Activated T-helper 2 cell treated with anti-CD3 and anti-CD28 coated beads, Interferon-gamma antibody, Interleukin-2, Interleukin-4, amounts not matched to agents 10 μg/mL and 5 μg/mL and 100 μg/mL, durations not matched to agents 14 hours and 24 hours and 36 hours (primary cell): ENCODE data around the gene SORCS2. TPM values are rescaled to one million over a fixed set of nuclear protein-coding genes. Genes with fewer than 3 reads are reported as not detected.
A peak's percentile ranks its signal among the peaks of the same experiment; 100 is the strongest.

Source experiments
- DNase-seq: peaks from one replicate; pipeline ENCODE4 v3.0.0; 2021; ENCODE audit warnings: low spot score
- H3K27ac Mint-ChIP-seq: one replicate; pipeline ENCODE4 v1.8.0; 2021; ENCODE audit warnings: mixed read lengths
- H3K27me3 Mint-ChIP-seq: one replicate; pipeline ENCODE4 v1.8.0; 2021; ENCODE audit warnings: low read depth, mixed read lengths
- H3K36me3 Mint-ChIP-seq: one replicate; pipeline ENCODE4 v1.8.0; 2021; ENCODE audit warnings: low read depth, mixed read lengths
- H3K4me1 Mint-ChIP-seq: one replicate; pipeline ENCODE4 v1.8.0; 2021; ENCODE audit warnings: low read depth, mixed read lengths
- H3K4me3 Mint-ChIP-seq: one replicate; pipeline ENCODE4 v1.8.0; 2021; ENCODE audit warnings: low read depth, mild to moderate bottlenecking, moderate library complexity, mixed read lengths
- H3K9me3 Mint-ChIP-seq: one replicate; pipeline ENCODE4 v1.8.0; 2021; ENCODE audit warnings: mixed read lengths
- intact Hi-C: fragments of 100-400 bp; cut with micrococcal nuclease; formaldehyde crosslinking; loops from one replicate; pipeline ENCODE4 v1.15.1; 2023
- total RNA-seq: library from RNA; stranded (reverse); gene quantifications from 2 replicates; pipeline ENCODE4 v1.2.3, GENCODE V29; 2022

The SORCS2 gene
- total RNA-seq, 1 donor from 2014 or later: 0.02 TPM

DNA sequence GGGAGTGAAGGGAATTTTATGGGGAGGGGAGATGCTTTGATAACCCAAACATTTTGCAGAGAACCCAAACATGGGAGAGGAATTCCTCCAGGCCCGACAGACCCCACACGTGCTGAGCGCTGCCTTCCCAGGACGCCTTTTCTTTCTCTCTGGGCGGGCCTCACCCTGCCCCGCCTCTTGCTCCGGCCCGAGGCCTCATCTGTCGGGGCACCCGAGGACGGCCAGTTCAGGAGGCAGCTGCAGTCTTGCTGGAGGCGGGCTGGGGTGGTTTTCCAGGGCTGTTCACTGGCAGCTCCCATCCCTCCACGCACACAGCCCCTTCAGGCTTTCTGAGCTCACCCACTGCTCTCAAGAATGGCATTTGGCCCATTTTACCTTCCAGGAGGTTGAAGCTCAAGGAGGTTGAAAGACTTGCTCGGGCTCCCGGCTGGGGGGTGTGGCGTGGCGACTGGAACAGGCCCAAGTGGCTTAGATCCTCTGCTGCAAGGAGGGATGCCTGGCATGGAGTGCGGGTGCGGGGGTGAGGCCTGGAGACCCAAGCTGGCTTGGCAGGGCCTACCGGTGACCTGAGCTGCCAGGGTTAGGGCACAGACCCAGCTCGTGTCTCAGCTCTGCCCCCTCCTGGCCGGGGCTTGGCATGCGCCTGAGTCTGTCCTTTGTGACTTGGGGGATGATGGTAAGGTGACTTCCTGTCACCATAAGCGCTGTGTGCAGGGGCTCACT lies 143.2 kb downstream of the SORCS2 start:
- no peaks in the 10 kb centered on the region for H3K36me3 Mint-ChIP-seq
- no peaks in the 10 kb centered on the region for H3K4me1 Mint-ChIP-seq
- no peaks in the 10 kb centered on the region for H3K27me3 Mint-ChIP-seq
- DNase-seq: peak; percentile 40
- no peak overlapping the region for H3K27ac Mint-ChIP-seq
- H3K9me3 Mint-ChIP-seq: no peaks in the 10 kb centered on the region
- intact Hi-C loops: loop anchor here (5.0 kb wide), 1 partner anchor 143 kb away; the partner anchor contains the start of gene SORCS2
- no peak overlapping the region for H3K4me3 Mint-ChIP-seq

GRCh38 chr4:7336067-7336569 lies 143.8 kb downstream of the SORCS2 start:
- H3K9me3 Mint-ChIP-seq: no peaks in the 10 kb centered on the region
- DNase-seq: no peak
- intact Hi-C loops: loop anchor here (5.0 kb wide), 1 partner anchor 144 kb away; the partner anchor contains the start of gene SORCS2
- no peaks in the 10 kb centered on the region for H3K4me1 Mint-ChIP-seq
- H3K36me3 Mint-ChIP-seq: no peaks in the 10 kb centered on the region
- no peak overlapping the region for H3K27ac Mint-ChIP-seq
- no peak overlapping the region for H3K4me3 Mint-ChIP-seq
- H3K27me3 Mint-ChIP-seq: no peaks in the 10 kb centered on the region

DNA sequence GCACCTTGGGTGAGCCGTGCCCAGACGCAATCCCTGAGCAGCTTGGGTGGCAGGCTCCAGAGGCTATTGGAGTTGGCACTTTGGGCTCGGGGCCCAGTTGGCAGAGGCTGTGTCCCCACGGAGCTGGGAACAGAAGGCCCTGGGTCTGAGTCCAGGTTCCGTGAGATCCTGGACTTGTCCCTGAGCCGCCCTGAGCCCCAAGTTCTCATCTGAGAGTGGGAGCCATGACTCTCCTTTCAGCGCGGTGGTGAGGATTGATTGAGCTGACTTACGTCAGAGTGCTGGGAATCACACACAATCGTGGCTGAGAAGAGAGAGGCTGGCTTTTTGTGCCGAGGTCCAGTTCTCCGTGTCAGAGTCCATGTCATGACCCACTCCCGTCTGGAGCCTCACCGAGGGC lies 144.4 kb downstream of the SORCS2 start:
- H3K27me3 Mint-ChIP-seq: no peaks in the 10 kb centered on the region
- no peaks in the 10 kb centered on the region for H3K4me1 Mint-ChIP-seq
- DNase-seq: no peak
- no peak overlapping the region for H3K27ac Mint-ChIP-seq
- no peak overlapping the region for H3K4me3 Mint-ChIP-seq
- intact Hi-C loops: loop anchor here (5.0 kb wide), 1 partner anchor 144 kb away; the partner anchor contains the start of gene SORCS2
- H3K9me3 Mint-ChIP-seq: peaks cover 2% of the 10 kb centered on the region
- no peaks in the 10 kb centered on the region for H3K36me3 Mint-ChIP-seq

GRCh38 chr4:7337196-7338058 lies 145.1 kb downstream of the SORCS2 start:
- intact Hi-C loops: loop anchor here (5.0 kb wide), 1 partner anchor 145 kb away; the partner anchor contains the start of gene SORCS2
- Mint-ChIP-seq H3K36me3 (no peaks in the 10 kb centered on the region), H3K9me3 (peaks cover 8% of the 10 kb centered on the region), H3K4me3 (no peak overlapping the region), H3K27ac (no peak overlapping the region), H3K4me1 (no peaks in the 10 kb centered on the region), H3K27me3 (no peaks in the 10 kb centered on the region)
- no peak for DNase-seq

GRCh38 chr4:7338059-7338452 lies 145.7 kb downstream of the SORCS2 start:
- Mint-ChIP-seq H3K27ac (no peak overlapping the region), H3K9me3 (peaks cover 8% of the 10 kb centered on the region), H3K4me3 (no peak overlapping the region), H3K27me3 (no peaks in the 10 kb centered on the region), H3K36me3 (no peaks in the 10 kb centered on the region), H3K4me1 (no peaks in the 10 kb centered on the region)
- no peak for DNase-seq
- intact Hi-C loops: loop anchor here (5.0 kb wide), 1 partner anchor 146 kb away; the partner anchor contains the start of gene SORCS2

DNA sequence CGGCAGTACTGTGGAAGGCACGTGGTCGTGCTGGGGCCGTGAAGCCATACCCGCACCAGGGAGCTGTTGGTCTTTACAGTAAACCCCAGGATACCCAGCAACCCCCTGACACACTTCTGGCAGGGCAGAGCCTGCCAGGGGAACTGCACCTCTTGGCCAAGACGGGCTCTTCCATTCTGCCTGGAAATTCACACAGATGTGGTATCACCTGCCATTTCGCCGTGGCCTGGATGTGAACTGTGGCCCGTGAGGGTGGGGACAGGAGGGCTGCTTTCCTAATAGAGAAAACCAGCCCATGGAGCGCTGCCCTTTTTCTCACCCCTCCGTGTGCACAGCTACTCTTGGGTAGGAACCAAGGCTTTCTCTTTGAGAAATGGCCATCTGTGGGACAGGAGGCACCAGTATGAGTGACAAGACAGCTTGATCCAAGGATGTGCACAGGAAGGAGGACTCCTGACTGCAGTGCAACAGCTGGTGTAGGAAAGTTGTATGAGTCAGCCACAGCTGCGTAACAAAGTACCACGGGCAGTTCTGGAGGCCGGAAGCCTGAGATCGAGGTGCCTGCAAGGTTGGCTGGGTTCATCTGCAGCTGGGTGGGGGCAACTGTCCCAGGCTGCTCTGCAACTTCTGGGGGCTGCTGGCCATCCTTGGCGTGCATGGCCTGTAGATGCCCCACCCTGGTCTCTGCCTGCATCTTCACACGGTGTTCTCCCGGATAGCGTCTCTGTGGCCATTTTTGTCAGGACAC lies 146.7 kb downstream of the SORCS2 start:
- no peak for DNase-seq
- no peak overlapping the region for H3K4me3 Mint-ChIP-seq
- no peak overlapping the region for H3K27ac Mint-ChIP-seq
- no peaks in the 10 kb centered on the region for H3K36me3 Mint-ChIP-seq
- H3K9me3 Mint-ChIP-seq: peaks cover 8% of the 10 kb centered on the region
- H3K4me1 Mint-ChIP-seq: no peaks in the 10 kb centered on the region
- intact Hi-C loops: loop anchor here (5.0 kb wide), 1 partner anchor 147 kb away; the partner anchor contains the start of gene SORCS2
- no peaks in the 10 kb centered on the region for H3K27me3 Mint-ChIP-seq

DNA sequence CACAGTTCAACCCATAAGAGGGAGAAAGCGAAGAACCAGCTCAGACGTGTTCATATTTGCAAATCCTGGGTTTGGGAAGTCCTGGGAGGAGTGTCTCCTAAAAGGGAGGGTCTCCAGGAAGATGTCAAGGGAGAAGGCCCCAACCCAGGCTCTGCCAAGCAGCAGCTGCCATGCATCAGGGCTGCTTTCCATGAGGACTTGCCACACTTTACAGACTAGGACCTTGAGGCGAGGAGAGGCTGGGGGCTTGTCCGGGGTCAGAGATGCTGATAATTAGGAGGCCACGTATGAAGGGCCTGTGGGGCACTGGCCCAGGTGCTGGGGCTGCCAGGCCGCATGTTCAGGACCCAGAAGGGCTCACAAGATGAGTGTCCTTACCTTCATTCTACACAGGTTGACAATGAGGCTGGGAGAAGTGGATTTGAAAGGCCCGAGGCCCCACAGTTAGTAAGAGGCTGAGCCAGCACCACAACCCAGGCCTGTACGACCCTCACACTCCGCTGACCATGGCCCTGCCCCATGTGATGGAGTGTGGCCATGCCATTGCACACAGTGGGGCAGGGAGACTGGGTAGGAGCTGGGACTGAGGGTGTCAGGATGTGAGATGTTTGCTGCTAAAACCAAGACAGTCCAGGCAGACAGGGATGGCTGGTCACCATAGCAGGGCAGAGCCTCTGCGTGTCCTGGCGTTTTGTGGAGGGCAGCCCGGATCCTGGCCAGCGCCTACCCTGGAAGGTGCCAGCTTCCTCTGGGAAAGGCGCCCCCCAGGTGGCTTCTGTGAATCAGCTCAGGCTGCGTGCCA lies 147.6 kb downstream of the SORCS2 start:
- DNase-seq: no peak
- H3K27ac Mint-ChIP-seq: no peak overlapping the region
- intact Hi-C loops: loop anchor here (5.0 kb wide), 1 partner anchor 148 kb away; the partner anchor contains the start of gene SORCS2
- H3K36me3 Mint-ChIP-seq: no peaks in the 10 kb centered on the region
- H3K4me1 Mint-ChIP-seq: no peaks in the 10 kb centered on the region
- H3K27me3 Mint-ChIP-seq: no peaks in the 10 kb centered on the region
- H3K4me3 Mint-ChIP-seq: no peak overlapping the region
- peaks cover 8% of the 10 kb centered on the region for H3K9me3 Mint-ChIP-seq

DNA sequence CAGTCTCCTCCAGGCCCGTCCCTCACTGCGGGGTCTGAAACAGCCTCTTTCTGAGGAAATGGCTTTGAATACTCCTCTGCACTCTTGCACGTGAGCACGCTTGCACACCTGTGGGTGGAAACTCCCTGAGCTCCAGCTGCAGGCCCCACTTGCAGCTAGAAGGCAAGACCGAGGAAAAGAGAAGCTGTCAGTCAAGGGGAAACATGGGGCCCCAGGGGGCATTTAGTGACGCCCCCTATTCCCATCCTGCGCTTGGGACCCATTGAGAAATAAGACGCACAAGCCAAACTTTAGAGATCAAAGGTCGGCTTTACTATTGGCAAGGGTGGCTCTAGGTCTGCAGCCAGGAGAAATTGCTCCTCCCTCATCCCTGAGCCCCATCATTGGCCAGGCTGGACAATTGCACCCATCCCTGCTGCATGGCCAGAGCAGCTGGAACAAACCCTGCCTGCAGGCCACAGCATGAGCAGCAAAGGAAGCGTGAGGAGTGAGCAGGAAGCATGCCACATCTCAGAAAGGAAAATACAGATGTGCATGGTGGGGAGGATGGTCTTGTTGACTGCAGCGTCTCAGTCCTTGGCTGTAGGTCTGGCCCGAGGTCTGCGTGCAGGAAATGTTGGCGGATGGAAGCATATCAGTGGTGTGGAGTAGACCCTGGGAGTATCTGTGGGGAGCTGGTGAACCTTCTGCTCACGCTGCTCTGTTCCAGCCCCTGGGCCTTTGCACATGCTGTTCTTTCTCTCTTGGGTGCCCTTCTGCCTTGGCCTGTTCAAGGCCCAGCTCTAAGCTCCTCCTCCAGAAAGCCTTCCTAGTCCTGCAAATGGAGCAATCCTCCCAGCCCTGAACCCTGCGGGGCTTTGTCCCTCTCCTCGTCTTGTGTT lies 148.5 kb downstream of the SORCS2 start:
- H3K4me3 Mint-ChIP-seq: no peak overlapping the region
- DNase-seq: no peak
- no peaks in the 10 kb centered on the region for H3K27me3 Mint-ChIP-seq
- intact Hi-C loops: no loop called here
- no peaks in the 10 kb centered on the region for H3K36me3 Mint-ChIP-seq
- no peak overlapping the region for H3K27ac Mint-ChIP-seq
- no peaks in the 10 kb centered on the region for H3K4me1 Mint-ChIP-seq
- peaks cover 8% of the 10 kb centered on the region for H3K9me3 Mint-ChIP-seq

DNA sequence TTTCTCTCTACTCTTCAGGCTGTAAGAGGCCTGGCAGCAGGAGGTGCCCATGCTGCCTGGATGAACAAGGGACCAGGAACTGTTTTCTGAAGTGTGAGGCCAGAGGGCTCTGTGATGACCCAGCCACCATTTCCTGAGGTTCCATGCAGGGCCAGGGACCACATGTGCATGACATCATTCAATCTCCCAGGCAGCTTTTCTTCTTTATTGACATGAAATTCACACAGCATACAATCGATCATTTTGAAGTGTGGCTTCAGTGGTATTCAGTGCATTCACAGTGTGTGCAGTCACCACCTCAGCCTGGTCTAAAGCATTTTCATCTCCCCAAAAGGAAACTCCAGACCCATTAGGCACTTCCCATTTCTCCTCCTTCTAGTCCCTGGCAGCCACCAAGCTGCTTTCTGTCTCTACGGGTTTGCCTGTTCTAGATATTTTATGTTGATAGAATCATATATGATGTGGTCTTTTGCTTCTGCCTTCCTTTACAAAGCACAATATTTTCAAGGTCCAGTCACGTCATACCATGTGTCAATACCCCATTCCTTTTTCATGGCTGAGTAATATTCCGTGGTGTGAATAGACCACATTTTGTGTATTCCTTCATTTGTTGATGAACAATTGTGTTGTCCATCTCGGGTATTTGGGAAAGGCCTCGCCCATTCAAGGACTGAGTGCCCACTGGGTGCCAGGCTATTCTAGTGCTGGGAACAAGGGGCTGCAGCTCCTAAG lies 149.3 kb downstream of the SORCS2 start:
- H3K36me3 Mint-ChIP-seq: no peaks in the 10 kb centered on the region
- H3K4me1 Mint-ChIP-seq: no peaks in the 10 kb centered on the region
- no peak for DNase-seq
- H3K27ac Mint-ChIP-seq: no peak overlapping the region
- H3K4me3 Mint-ChIP-seq: no peak overlapping the region
- intact Hi-C loops: no loop called here
- no peaks in the 10 kb centered on the region for H3K27me3 Mint-ChIP-seq
- peaks cover 10% of the 10 kb centered on the region for H3K9me3 Mint-ChIP-seq

DNA sequence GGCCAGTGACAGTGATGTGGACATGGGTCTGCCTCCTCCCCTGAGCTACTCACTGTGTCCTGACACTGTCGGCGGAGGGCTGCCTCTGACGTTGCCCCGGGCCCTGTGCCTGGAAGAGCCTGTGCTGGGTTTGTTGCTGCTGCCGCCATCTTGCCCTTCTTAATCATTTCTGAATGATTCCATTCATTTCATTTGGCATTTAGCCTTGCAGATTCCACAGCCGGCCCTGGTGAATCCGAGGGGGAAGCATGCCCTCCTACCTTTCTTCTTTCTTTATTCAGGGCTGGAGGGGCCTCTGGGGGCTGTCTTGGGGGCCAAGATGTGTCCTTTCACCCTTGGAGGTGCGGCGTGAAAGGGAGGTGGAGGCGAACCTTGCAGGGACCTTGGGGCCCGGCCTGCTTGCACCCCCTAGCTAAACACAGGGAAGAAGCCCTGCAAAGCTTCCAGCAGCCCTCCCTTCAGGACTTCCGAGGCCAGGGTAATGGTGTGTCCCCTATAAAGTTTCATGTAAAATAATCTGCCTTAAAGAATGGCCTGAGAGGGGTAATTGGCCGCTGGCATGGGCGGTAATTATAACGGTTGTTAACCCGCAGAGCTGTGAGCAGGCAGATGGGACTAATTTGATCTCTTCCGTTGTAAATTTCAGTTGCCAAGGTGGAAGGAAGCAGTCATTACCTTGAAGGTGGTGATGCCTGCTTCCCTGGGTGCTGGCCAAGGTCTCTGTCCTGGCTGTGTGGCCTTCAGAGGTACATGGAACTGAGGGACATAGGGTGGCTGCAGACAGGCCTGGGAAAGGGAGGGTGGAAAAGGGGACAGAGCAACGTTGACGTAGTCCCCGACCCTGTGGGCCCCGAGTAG lies 150.1 kb downstream of the SORCS2 start:
- Mint-ChIP-seq H3K27ac (no peak overlapping the region), H3K4me3 (no peak overlapping the region), H3K36me3 (no peaks in the 10 kb centered on the region), H3K9me3 (peaks cover 12% of the 10 kb centered on the region), H3K4me1 (no peaks in the 10 kb centered on the region), H3K27me3 (no peaks in the 10 kb centered on the region)
- intact Hi-C loops: no loop called here
- DNase-seq: no peak
